H1 (cell line): ENCODE measurements around the gene KCTD2. TPM values are rescaled to one million over a fixed set of nuclear protein-coding genes. Genes with fewer than 3 reads are reported as not detected.

Source experiments
- CBX8 ChIP-seq: fragments of 300-800, 300-1000 bp; sonication (generic); IDR thresholded peaks from 2 replicates; pipeline ENCODE4 v1.7.1; 2016; ENCODE audit warnings: low read depth, low read length, borderline replicate concordance
- CEBPB ChIP-seq: IDR thresholded peaks from 2 replicates; pipeline ENCODE4 v1.6.1; 2012; ENCODE audit warnings: low read depth, low read length
- CHD1 ChIP-seq: IDR thresholded peaks from 2 replicates; pipeline ENCODE4 v1.6.1; 2012; ENCODE audit warnings: low read depth, low read length, improper control_type of control experiment
- NANOG ChIP-seq: IDR thresholded peaks from 2 replicates; pipeline ENCODE4 v1.6.1; 2011; ENCODE audit warnings: low read length, low read depth, mild to moderate bottlenecking, inconsistent platforms; ENCODE audit not compliant: insufficient read depth, poor library complexity, severe bottlenecking
- POLR2A ChIP-seq, 2 experiments: IDR thresholded peaks; 1 replicate in 1 of 2; 2 replicates in 1 of 2; pipeline ENCODE4 v1.6.1; 2011; ENCODE audit warnings: low read depth in 2 of 2, low read length in 2 of 2, mild to moderate bottlenecking in 2 of 2; ENCODE audit errors: control extremely low read depth in 1 of 2
- RFX5 ChIP-seq: IDR thresholded peaks from 2 replicates; pipeline ENCODE4 v1.6.1; 2011; ENCODE audit warnings: low read depth, low read length, improper control_type of control experiment, borderline replicate concordance
- RXRA ChIP-seq: IDR thresholded peaks from 2 replicates; pipeline ENCODE4 v1.6.1; 2011; ENCODE audit warnings: low read depth, mild to moderate bottlenecking, low read length, moderate library complexity; ENCODE audit not compliant: insufficient read depth
- SIN3A ChIP-seq, 2 experiments: IDR thresholded peaks in 1 of 2; conservative IDR thresholded peaks in 1 of 2; 2 replicates each; pipeline ENCODE4 v1.6.1; 2011 to 2012; ENCODE audit warnings: low read length in 2 of 2, improper control_type of control experiment in 1 of 2, low read depth in 1 of 2, mild to moderate bottlenecking in 1 of 2
- SIX5 ChIP-seq: IDR thresholded peaks from 2 replicates; pipeline ENCODE4 v1.6.1; 2011; ENCODE audit warnings: mild to moderate bottlenecking, low read depth, low read length
- SP1 ChIP-seq: IDR thresholded peaks from 2 replicates; pipeline ENCODE4 v1.6.1; 2011; ENCODE audit warnings: low read depth, low read length
- SP2 ChIP-seq: IDR thresholded peaks from 2 replicates; pipeline ENCODE4 v1.6.1; 2012; ENCODE audit warnings: mild to moderate bottlenecking, low read length, inconsistent platforms
- polyA plus RNA-seq, 7 experiments: library from polyadenylated mRNA; depleted of rRNA in 3 of 7; stranded (reverse) in 5 of 7; unstranded in 2 of 7; fragments of >200 nt in 5 of 7; fragments of 200-250 nt in 2 of 7; gene quantifications; 1 replicate in 5 of 7; 2 replicates in 1 of 7; 4 replicates in 1 of 7; pipeline versions ENCODE4 v1.2.1 to v1.2.3, GENCODE V29; 2011 to 2013; ENCODE audit warnings: missing spikeins in 2 of 7, mixed read lengths in 2 of 7
- total RNA-seq: library from RNA; stranded (reverse); fragmentation: NEBNext Ultra II Directional; extraction: Animal tissue kit (Norgen Biotek cat#: 25700); gene quantifications from 2 replicates; pipeline ENCODE4 v1.2.1, GENCODE V29; 2021

Gene KCTD2
- total and polyA plus RNA-seq, 2 of the 8 experiments (the other 6 are each of a cell fraction or from before 2014, with no cell fraction given) = 33.7 to 36.8 TPM

- peak; percentile 56 to 84 for TF ChIP-seq POLR2A (IDR thresholded peaks at IDR 0.05; ENCODE audit: control extremely low read depth in 1 of 2, low read depth in 2 of 2, low read length in 2 of 2)
- peak; percentile 89 for TF ChIP-seq CHD1
- no peak for TF ChIP-seq RXRA
- no peak for TF ChIP-seq CBX8
- no peak for TF ChIP-seq SIX5
- TF ChIP-seq SP1 = peak; percentile 93
- TF ChIP-seq SP2 = peak; percentile 73
- peak in 1 of 2 experiments; percentile 77; a peak in 2 of 4 replicates for TF ChIP-seq SIN3A (conservative IDR thresholded peaks at IDR 0.05 in 1 of 2, IDR thresholded peaks at IDR 0.05 in 1 of 2; ENCODE audit: low read depth in 1 of 2, low read length in 2 of 2)
- TF ChIP-seq RFX5 = no peak
- TF ChIP-seq NANOG = no peak
- TF ChIP-seq CEBPB = no peak
Measured at GRCh38 chr17:75046407-75047289, at the start of gene KCTD2, which contains the start of gene ATP5PD (continued).
